Hematopoietic multipotent progenitor cell treated with erythropoietin and hydrocortisone succinate and interleukin-3 and kit ligand, for 4 days (in vitro differentiated cells): ENCODE measurements around the gene LYRM2.
A peak's percentile ranks its signal among the peaks of the same experiment; 100 is the strongest.
"Not testable (repeated sequence)": the region's sequence is repeated elsewhere in the genome, so short reads cannot be mapped to it uniquely, and the experiment has no call there.

Experiments used
- DNase-seq: peaks from one replicate; pipeline ENCODE4 v3.0.0-alpha.2; 2015

Gene LYRM2

GRCh38 chr6:89644864-89645263, 6.3 kb upstream of the LYRM2 start:
- DNase-seq = no peak

- DNase-seq = no peak
These were observed 4.9 kb upstream of the LYRM2 start for GRCh38 chr6:89643406-89643805.

- no peak for DNase-seq
These were observed 4.4 kb upstream of the LYRM2 start for GRCh38 chr6:89642956-89643355.

- not testable (repeated sequence) for DNase-seq
These were observed 3.0 kb upstream of the LYRM2 start for GRCh38 chr6:89641581-89641980.

- DNase-seq = no peak
These were observed 2.3 kb upstream of the LYRM2 start for GRCh38 chr6:89640804-89641203.

GRCh38 chr6:89637960-89638319, 607 bp downstream of the LYRM2 start:
- DNase-seq = no peak

- not testable (repeated sequence) for DNase-seq
These were observed 2.1 kb downstream of the LYRM2 start for GRCh38 chr6:89636412-89636811.

GRCh38 chr6:89630488-89630887, 8.1 kb downstream of the LYRM2 start:
- DNase-seq = no peak

- no peak for DNase-seq
These were observed 14.8 kb downstream of the LYRM2 start for GRCh38 chr6:89623749-89624148.

GRCh38 chr6:89619567-89619966, 19.0 kb downstream of the LYRM2 start:
- no peak for DNase-seq

- DNase-seq = no peak
These were observed 20.5 kb downstream of the LYRM2 start for GRCh38 chr6:89618026-89618425.

- DNase-seq = no peak
These were observed 22.0 kb downstream of the LYRM2 start for GRCh38 chr6:89616531-89616930.

- DNase-seq = no peak
These were observed 22.7 kb downstream of the LYRM2 start for GRCh38 chr6:89615882-89616281.

- no peak for DNase-seq
These were observed 24.8 kb downstream of the LYRM2 start for GRCh38 chr6:89613790-89614189.

GRCh38 chr6:89612121-89612520, 26.4 kb downstream of the LYRM2 start:
- DNase-seq = no peak

GRCh38 chr6:89611666-89612065, 26.9 kb downstream of the LYRM2 start:
- no peak for DNase-seq

- DNase-seq = peak; percentile 88
These were observed 28.4 kb downstream of the LYRM2 start for GRCh38 chr6:89610149-89610642.

- DNase-seq = no peak
These were observed 32.7 kb downstream of the LYRM2 start for GRCh38 chr6:89605861-89606260.

- no peak for DNase-seq
These were observed 33.9 kb downstream of the LYRM2 start for GRCh38 chr6:89604653-89605052.

- DNase-seq = no peak
These were observed 36.4 kb downstream of the LYRM2 start for GRCh38 chr6:89602166-89602565.

GRCh38 chr6:89599727-89600126, 38.8 kb downstream of the LYRM2 start:
- no peak for DNase-seq

GRCh38 chr6:89597988-89598387, 40.6 kb downstream of the LYRM2 start:
- DNase-seq = peak; percentile 73

GRCh38 chr6:89597372-89597771, 41.2 kb downstream of the LYRM2 start:
- DNase-seq = no peak

- DNase-seq = peak; percentile 25
These were observed 42.1 kb downstream of the LYRM2 start for GRCh38 chr6:89596484-89596883.

- peak; percentile 7 for DNase-seq
These were observed 42.5 kb downstream of the LYRM2 start for GRCh38 chr6:89596056-89596455.

GRCh38 chr6:89591745-89592144, 46.8 kb downstream of the LYRM2 start:
- DNase-seq = no peak
